NCI-H2227 (cell line): ENCODE results near the gene CRISP3.

Experiments
- DNase-seq: peaks from one replicate; lab custom pipeline; 2025; ENCODE audit not compliant: unreplicated experiment; lab: John Stamatoyannopoulos, UW

Gene CRISP3

GRCh38 chr6:49692534-49692933 is 51.7 kb downstream of the CRISP3 start:
- no peak for DNase-seq
